Stimulated activated CD8-positive, alpha-beta memory T cell treated with anti-CD3 and anti-CD28 coated beads, Interleukin-7, amount 100 ng/mL, for 4 hours (primary cell): ENCODE measurements around the gene RUNX1.

ENCODE experiments used
- DNase-seq, 2 donors: peaks; one replicate each; pipeline ENCODE4 v3.0.0-alpha.2; 2020; ENCODE audit warnings: low read depth in 2 of 2

RUNX1 gene

GRCh38 chr21:35059742-35060141 is 10.6 kb upstream of the RUNX1 start:
- DNase-seq: no peak

DNA sequence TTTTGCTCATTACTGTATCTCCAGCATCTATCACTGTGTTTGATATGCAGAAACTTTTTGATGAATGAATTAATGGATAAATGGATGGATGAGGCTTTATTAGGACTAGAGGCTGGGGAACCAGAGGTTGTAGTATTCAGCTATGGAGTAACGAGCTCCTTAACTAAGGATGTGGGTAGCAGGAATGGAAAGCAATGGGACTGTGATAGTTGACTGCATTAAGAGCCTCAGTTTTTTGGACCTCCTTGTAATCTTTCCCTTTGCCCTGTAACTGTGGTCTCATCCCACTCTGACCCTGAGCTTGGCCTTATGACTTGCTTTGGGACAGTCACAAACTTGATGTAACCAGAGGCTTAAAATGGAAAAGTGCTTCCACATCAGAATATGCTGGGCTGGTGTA is 9.0 kb upstream of the RUNX1 start:
- no peak for DNase-seq

GRCh38 chr21:35057428-35057827 is 8.3 kb upstream of the RUNX1 start:
- DNase-seq: no peak

- DNase-seq: no peak
These were observed 4.4 kb upstream of the RUNX1 start for GRCh38 chr21:35053356-35054096.

DNA sequence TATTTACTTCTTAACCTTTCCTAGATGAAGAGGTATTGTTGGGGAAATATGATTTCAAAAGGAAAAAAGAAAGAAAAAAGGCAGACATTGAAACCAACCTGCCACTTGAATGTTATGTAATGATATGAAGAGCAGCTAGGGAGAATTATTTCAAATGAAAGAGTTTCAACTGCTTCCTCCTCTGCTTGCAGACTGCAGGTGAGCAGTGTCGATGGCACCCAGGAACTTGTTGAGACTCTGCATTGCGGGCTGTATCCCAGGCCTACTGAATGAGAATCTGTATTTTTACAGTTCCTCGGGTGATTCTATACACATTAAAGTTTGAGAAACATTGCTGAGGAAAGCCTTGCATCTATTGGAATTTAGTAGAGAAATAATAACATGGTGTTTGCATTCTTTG is 3.7 kb upstream of the RUNX1 start:
- DNase-seq: no peak

DNA sequence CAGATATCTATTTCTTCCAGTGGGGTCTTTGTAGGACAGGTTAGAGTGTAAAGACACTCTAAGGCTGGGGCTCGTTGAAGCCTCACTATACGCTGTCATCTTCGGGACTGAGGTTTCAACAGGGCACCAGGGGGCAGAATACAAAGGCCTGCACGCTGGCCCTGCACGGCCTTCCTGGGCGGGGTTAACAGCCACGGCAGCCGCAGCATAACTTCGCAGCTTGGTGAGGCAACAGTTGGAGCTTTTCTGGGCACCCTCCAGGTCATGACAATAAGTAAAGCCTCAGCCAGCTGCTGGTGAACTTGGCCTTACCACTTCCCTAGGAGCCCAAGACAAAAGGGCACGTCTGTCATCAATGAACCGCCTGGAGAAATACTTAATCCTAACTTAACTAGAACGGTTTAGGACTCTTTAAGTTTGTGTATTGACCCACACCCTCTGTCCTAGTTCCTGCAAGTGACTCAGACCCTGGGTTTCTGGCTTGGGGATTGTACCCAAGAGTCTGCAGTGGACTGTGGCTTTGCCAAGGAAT is 2.3 kb upstream of the RUNX1 start:
- peak; percentile 70 to 76 for DNase-seq

- DNase-seq: no peak
These were observed 1.5 kb upstream of the RUNX1 start for GRCh38 chr21:35050348-35051286.

GRCh38 chr21:35048183-35048601 is 910 bp downstream of the RUNX1 start:
- no peak for DNase-seq

DNA sequence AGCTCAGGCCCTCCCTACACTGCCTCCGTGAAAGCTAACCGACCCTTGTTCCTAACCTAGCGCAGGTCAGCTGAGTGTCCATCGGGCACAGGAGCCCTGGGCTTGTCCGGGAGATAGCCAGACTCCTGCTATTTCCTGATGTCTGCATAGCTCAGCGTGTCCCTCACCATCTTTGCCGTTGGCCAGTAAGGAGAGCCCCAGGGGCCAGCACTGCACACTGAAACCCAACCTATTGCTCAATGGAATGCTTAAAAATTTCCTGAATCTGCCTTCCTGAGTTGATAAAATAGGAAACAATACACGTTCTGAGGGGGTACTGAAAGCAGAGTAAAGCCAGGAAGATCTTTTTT is 2.2 kb downstream of the RUNX1 start:
- no peak for DNase-seq

DNA sequence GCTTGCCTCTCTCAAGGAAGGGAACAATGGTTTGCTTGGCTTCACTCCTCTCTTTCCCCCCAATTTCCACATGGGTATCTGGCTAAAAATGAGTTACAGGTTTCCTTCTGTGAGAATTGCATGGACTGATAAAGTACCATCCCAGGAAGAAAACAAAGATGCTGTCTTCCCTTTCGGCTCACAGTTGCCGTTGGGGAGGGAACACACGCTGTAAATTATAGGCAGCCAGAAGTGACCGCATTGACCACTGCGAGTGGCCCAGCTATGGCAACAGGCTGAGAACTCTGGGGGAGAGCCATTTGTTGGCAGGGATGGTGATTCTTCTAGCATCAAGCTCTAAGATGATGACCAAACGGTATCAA is 2.9 kb downstream of the RUNX1 start:
- DNase-seq: no peak

- peak in 1 of 2 donors; percentile 45 for DNase-seq
These were observed 3.4 kb downstream of the RUNX1 start for GRCh38 chr21:35045542-35046262.

DNA sequence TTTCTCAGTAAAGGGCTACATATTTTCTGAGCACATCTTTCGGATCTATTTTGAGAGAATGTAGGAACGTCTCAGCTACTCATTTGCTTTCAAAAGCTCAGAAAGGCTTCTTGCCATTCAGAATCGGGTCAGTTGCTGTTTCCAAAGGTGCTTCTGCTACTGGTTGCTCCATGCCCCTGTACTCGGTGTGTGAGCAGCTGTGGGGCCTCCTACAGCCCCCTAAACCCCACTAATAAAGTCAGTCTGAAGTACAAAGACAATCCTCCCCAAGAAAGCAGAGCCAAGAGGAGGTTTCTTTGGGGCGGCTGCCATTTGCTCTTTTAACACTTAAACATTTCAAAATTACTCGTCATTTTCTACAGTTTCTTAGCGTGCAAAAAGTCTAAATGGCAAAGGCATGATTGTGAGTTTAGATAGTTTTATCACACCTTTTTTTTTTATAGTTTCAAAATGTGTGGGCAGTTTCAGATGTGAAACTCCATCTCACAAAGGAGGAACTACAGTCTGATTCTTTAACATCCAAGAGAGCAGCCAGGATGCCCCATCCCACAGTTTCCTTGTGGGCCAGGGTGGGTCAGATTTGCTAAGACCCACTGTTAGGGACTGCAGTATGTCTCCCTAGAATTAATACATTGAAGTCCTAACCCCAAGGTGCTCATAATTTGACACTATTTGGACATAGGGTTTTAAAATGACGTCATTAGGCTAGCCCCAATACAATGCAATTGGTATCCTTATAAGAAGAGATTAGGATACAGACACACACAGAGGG is 4.1 kb downstream of the RUNX1 start:
- DNase-seq: no peak

DNA sequence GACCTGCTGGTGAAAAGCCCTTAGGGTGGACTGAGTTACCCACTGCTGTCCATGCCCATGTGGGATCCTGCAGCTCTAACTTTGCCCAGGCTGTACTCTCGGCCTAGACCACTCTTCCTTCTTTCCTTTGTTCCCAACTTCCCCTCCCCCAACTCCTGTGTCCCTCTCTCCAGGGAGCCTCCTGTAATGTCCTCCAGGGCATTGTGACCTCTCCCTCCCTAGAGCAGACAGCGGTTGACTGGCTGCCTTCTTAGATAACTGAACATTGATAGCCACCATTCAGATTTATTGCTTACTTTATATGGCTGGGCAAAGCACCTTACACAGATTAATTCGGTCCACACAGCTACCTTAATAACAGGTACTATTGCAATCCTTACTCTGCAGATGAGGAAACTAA is 5.0 kb downstream of the RUNX1 start:
- no peak for DNase-seq

DNA sequence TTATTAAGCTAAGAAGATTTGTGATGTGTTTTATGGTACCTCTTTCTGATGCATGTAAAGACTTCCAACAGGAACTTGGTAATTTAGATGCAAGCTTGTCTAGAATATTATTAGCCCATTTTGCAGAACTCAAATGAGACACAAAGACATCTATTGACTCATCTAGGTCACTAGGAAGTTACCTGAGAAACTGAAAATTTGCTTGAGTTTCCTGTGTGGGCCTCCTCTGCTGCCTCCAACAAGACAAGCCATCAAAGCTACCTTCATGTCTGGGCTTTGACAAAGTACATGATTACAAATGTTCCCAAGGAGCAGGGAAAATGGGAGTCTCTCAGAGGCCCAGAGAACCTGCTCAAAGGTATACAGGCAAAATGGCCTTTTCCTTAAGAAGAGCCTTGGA is 5.6 kb downstream of the RUNX1 start:
- DNase-seq: no peak

- no peak for DNase-seq
These were observed 6.3 kb downstream of the RUNX1 start for GRCh38 chr21:35042836-35043235.

- DNase-seq: no peak
These were observed 7.2 kb downstream of the RUNX1 start for GRCh38 chr21:35041881-35042280.

- no peak for DNase-seq
These were observed 8.0 kb downstream of the RUNX1 start for GRCh38 chr21:35041122-35041521.

DNA sequence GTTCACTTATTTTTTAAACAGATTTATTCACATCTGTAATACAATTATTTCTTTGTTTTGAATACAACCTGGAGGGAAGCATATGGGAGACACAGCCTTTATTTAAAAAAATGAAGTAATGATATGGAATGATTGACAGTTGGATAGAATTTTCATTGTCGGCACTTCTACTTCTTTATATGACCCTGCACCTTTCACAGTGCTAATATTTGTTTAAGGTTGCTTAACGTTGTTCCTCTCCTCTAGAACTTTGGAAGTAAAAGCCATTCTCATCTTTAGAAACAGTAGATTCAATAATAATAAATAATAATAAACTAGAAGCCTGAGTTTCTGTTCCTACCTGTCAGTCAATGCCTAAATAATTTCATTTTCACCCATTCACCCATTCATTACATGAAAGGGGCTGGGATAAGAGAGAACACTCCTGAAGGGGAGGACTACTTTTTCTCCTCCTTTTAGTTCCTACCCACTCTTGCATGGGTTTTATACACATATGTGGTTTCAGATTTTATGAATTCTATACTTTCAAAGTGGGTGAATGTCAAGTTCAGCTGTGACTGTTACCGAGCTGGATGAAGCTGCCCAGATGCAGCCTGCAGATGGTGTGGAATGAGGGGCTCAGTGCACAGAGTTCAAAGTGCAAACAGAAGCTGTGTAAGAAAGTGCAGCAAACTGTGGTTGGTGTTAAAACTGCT is 9.4 kb downstream of the RUNX1 start:
- no peak for DNase-seq

DNA sequence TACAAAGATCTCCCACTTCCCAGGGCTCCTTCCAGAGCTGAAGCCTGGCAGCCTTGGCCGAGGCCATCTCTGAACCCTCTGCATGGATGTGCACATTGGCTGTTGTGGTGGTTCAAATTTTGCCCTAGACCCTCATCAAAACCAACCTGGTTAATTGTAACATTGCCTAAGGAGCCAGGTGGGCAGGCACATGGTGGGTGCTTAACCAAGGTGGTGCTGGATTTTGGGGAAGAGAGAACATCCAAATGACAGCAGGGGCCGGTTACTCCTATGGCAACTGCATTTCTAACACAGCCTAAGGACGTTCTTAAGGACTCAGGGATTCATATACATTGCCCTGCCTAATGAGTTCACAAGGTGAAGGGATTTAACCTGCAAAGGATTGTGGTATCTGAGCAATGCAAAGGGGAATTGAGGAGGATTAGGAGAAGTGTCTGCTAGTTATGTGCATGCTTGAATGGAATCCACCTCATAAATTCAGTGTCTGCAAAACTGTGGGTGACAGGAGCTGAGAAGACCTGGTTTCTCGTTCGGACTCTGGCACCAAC is 10.3 kb downstream of the RUNX1 start:
- no peak for DNase-seq

- no peak for DNase-seq
These were observed 11.7 kb downstream of the RUNX1 start for GRCh38 chr21:35037384-35037765.
